H9 (cell line): ENCODE data around the gene POLG2. TPM values are rescaled to one million over a fixed set of nuclear protein-coding genes. Genes with fewer than 3 reads are reported as not detected.

Source experiments
- DNase-seq: peaks from one replicate; pipeline ENCODE4 v3.0.0-alpha.2; 2017
- H2AFZ ChIP-seq: one replicate; pipeline ENCODE4 v1.6.1; 2013; ENCODE audit warnings: mild to moderate bottlenecking, low read length, control low read depth, moderate library complexity
- H2AK5ac ChIP-seq: 2 replicates; pipeline ENCODE4 v1.6.1; 2013; ENCODE audit warnings: low read length, control low read depth, mixed read lengths; ENCODE audit not compliant: insufficient read length
- H2BK120ac ChIP-seq: one replicate; pipeline ENCODE4 v1.6.1; 2013; ENCODE audit warnings: low read depth, mild to moderate bottlenecking, low read length, control low read depth, inconsistent platforms; ENCODE audit not compliant: poor library complexity, severe bottlenecking
- H2BK12ac ChIP-seq: 2 replicates; pipeline ENCODE4 v1.6.1; 2013; ENCODE audit warnings: low read length, control low read depth, mixed read lengths, low read depth; ENCODE audit not compliant: insufficient read length
- H2BK15ac ChIP-seq: 2 replicates; pipeline ENCODE4 v1.6.1; 2013; ENCODE audit warnings: low read depth, low read length, control low read depth
- H2BK20ac ChIP-seq: one replicate; pipeline ENCODE4 v1.6.1; 2013; ENCODE audit warnings: low read depth, mild to moderate bottlenecking, low read length, control low read depth, inconsistent platforms; ENCODE audit not compliant: poor library complexity, severe bottlenecking
- H2BK5ac ChIP-seq: 2 replicates; pipeline ENCODE4 v1.6.1; 2013; ENCODE audit warnings: low read length, control low read depth, mixed read lengths; ENCODE audit not compliant: insufficient read length
- H3K14ac ChIP-seq: 2 replicates; pipeline ENCODE4 v1.6.1; 2013; ENCODE audit warnings: low read length, control low read depth; ENCODE audit not compliant: insufficient read depth
- H3K18ac ChIP-seq: 2 replicates; pipeline ENCODE4 v1.6.1; 2013; ENCODE audit warnings: low read depth, mild to moderate bottlenecking, mixed read lengths, low read length, control low read depth; ENCODE audit not compliant: insufficient read length
- H3K23ac ChIP-seq: 2 replicates; pipeline ENCODE4 v1.6.1; 2013; ENCODE audit warnings: low read length, control low read depth, mixed read lengths, low read depth; ENCODE audit not compliant: insufficient read length
- H3K23me2 ChIP-seq: 2 replicates; pipeline ENCODE4 v1.6.1; 2013; ENCODE audit warnings: low read depth, mild to moderate bottlenecking, mixed read lengths, low read length, control low read depth; ENCODE audit not compliant: insufficient read length, poor library complexity, severe bottlenecking
- H3K27ac ChIP-seq: 2 replicates; pipeline ENCODE4 v1.5.1; 2013; ENCODE audit warnings: low read length, control low read depth, mixed read lengths, low read depth; ENCODE audit not compliant: insufficient read length
- H3K27me3 ChIP-seq: 2 replicates; pipeline ENCODE4 v1.6.1; 2013; ENCODE audit warnings: low read length, control low read depth, inconsistent platforms; ENCODE audit not compliant: insufficient read depth
- H3K4ac ChIP-seq: 2 replicates; pipeline ENCODE4 v1.6.1; 2013; ENCODE audit warnings: low read depth, mild to moderate bottlenecking, control low read depth, inconsistent platforms, low read length, moderate library complexity
- H3K4me1 ChIP-seq: 2 replicates; pipeline ENCODE4 v1.6.1; 2013; ENCODE audit warnings: low read length, control low read depth, inconsistent platforms; ENCODE audit not compliant: insufficient read depth
- H3K4me2 ChIP-seq: 2 replicates; pipeline ENCODE4 v1.6.1; 2013; ENCODE audit warnings: low read length, control low read depth, mixed read lengths; ENCODE audit not compliant: insufficient read length, insufficient read depth
- H3K56ac ChIP-seq: 2 replicates; pipeline ENCODE4 v1.6.1; 2013; ENCODE audit warnings: low read depth, mild to moderate bottlenecking, mixed read lengths, low read length, control low read depth; ENCODE audit not compliant: insufficient read length
- H3K79me1 ChIP-seq: 2 replicates; pipeline ENCODE4 v1.6.1; 2013; ENCODE audit warnings: low read depth, mild to moderate bottlenecking, moderate library complexity, low read length, control low read depth, inconsistent platforms; ENCODE audit not compliant: insufficient read depth, poor library complexity, severe bottlenecking
- H3K79me2 ChIP-seq: 2 replicates; pipeline ENCODE4 v1.6.1; 2013; ENCODE audit warnings: low read length, control low read depth, inconsistent platforms; ENCODE audit not compliant: insufficient read depth
- H3K9ac ChIP-seq: 2 replicates; pipeline ENCODE4 v1.6.1; 2013; ENCODE audit warnings: low read length, control low read depth, mixed read lengths; ENCODE audit not compliant: insufficient read length; ENCODE audit errors: extremely low read depth
- H3K9me3 ChIP-seq: one replicate; pipeline ENCODE4 v1.6.1; 2013; ENCODE audit warnings: low read depth, low read length, inconsistent platforms; ENCODE audit not compliant: control insufficient read depth
- H3T11ph ChIP-seq: one replicate; pipeline ENCODE4 v1.6.1; 2013; ENCODE audit warnings: mild to moderate bottlenecking, low read length, control low read depth, inconsistent platforms
- H4K20me1 ChIP-seq: one replicate; pipeline ENCODE4 v1.6.1; 2013; ENCODE audit not compliant: control insufficient read depth, insufficient read length, insufficient read depth
- H4K5ac ChIP-seq: 2 replicates; pipeline ENCODE4 v1.6.1; 2013; ENCODE audit warnings: low read depth, mild to moderate bottlenecking, mixed read lengths, low read length, control low read depth; ENCODE audit not compliant: insufficient read length
- H4K8ac ChIP-seq: replicated peaks from 2 replicates; pipeline ENCODE4 v1.6.1; 2013; ENCODE audit warnings: low read length, control low read depth, mixed read lengths, low read depth; ENCODE audit not compliant: insufficient read length
- H4K91ac ChIP-seq: 2 replicates; pipeline ENCODE4 v1.6.1; 2013; ENCODE audit warnings: low read depth, mild to moderate bottlenecking, moderate library complexity, mixed read lengths, low read length, control low read depth; ENCODE audit not compliant: insufficient read length
- H3K27ac Mint-ChIP-seq, 3 experiments: 2 replicates in 2 of 3; 3 replicates in 1 of 3; pipeline ENCODE4 v1.8.0; 2020 to 2021; ENCODE audit warnings: mixed read lengths in 3 of 3, mild to moderate bottlenecking in 1 of 3, moderate library complexity in 1 of 3
- H3K27me3 Mint-ChIP-seq: 2 replicates; pipeline ENCODE4 v1.8.0; 2021; ENCODE audit warnings: low read depth, mild to moderate bottlenecking, moderate library complexity, mixed read lengths
- H3K36me3 Mint-ChIP-seq, 3 experiments: 2 replicates in 2 of 3; 3 replicates in 1 of 3; pipeline ENCODE4 v1.8.0; 2020 to 2021; ENCODE audit warnings: low read depth in 3 of 3, mixed read lengths in 3 of 3; ENCODE audit not compliant: insufficient read depth in 1 of 3
- H3K4me1 Mint-ChIP-seq, 2 experiments: 2 replicates each; pipeline ENCODE4 v1.8.0; 2020; ENCODE audit warnings: mixed read lengths in 2 of 2
- H3K4me3 Mint-ChIP-seq, 2 experiments: 2 replicates in 1 of 2; 3 replicates in 1 of 2; pipeline ENCODE4 v1.8.0; 2020 to 2021; ENCODE audit warnings: mild to moderate bottlenecking in 2 of 2, mixed read lengths in 2 of 2, moderate library complexity in 1 of 2
- H3K9me3 Mint-ChIP-seq, 2 experiments: 2 replicates in 1 of 2; 3 replicates in 1 of 2; pipeline ENCODE4 v1.8.0; 2020; ENCODE audit warnings: mild to moderate bottlenecking in 2 of 2, mixed read lengths in 2 of 2, moderate library complexity in 1 of 2
- WGBS: extraction: QIAGEN DNeasy Blood & Tissue Kit; methylation state at CpG from one replicate; pipeline ENCODE4 v1.1.7; 2013; ENCODE audit warnings: missing lambda C conversion rate, low lambda C conversion rate, mixed read lengths; ENCODE audit not compliant: insufficient read length; ENCODE audit errors: extremely low coverage; 5-methylcytosine and 5-hydroxymethylcytosine counted together
- total RNA-seq: library from RNA; stranded (reverse); gene quantifications from 2 replicates; pipeline ENCODE4 v1.2.1, GENCODE V29; 2021
- TF ChIP-seq, protein P1 (sequence below): fragments of 200-600 bp; sonication (generic); conservative IDR thresholded peaks from 3 replicates; pipeline ENCODE4 v1.8.0; 2021; ENCODE audit warnings: antibody characterized with exemption, mild to moderate bottlenecking

The POLG2 gene
- total RNA-seq, 1 experiment from 2014 or later: 35.5 TPM

DNA sequence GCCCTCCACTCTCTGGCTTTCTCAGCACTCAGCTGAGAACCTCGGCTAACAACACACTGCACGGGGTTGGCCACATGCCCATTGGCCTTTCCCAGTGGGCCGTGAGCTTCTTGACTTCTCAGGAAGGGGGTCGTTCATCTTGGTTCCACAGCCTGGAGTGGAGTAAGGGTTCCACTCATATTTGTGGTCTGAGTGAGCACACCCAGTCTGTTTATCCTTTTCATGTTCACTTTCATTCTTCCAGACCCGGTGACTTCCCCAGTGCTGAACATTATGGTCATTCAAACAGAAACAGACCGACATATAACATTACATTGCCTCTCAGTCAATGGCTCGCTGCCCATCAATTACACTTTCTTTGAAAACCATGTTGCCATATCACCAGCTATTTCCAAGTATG, 39.7 kb downstream of the POLG2 start:
- Mint-ChIP-seq H3K9me3 (no peaks in the 10 kb centered on the region), H3K4me1 (no peaks in the 10 kb centered on the region)
- no peak overlapping the region for H3K27ac ChIP-seq

More for the DNA sequence above, 39.7 kb downstream of the POLG2 start:
- H2AFZ ChIP-seq: no peak overlapping the region
- H4K20me1 ChIP-seq: no peaks in the 10 kb centered on the region
- no peak overlapping the region for H3K18ac ChIP-seq
- no peak overlapping the region for H3K4me2 ChIP-seq
- H2BK12ac ChIP-seq: no peak overlapping the region
- H3K4me1 ChIP-seq: no peaks in the 10 kb centered on the region
- Mint-ChIP-seq H3K27ac (no peak overlapping the region), H3K4me3 (no peak overlapping the region), H3K36me3 (no peaks in the 10 kb centered on the region; a peak in 1 of 7 replicates), H3K27me3 (no peaks in the 10 kb centered on the region; the same call in 1 of the 2 replicates)
- no peaks in the 10 kb centered on the region for H3K27me3 ChIP-seq
- H4K5ac ChIP-seq: no peak overlapping the region
- H2BK5ac ChIP-seq: no peak overlapping the region
- H3K9ac ChIP-seq: no peak overlapping the region
- H3K9me3 ChIP-seq: no peaks in the 10 kb centered on the region
- H4K91ac ChIP-seq: no peak overlapping the region
- H4K8ac ChIP-seq: no peak overlapping the region
- H2BK20ac ChIP-seq: no peak overlapping the region
- WGBS: no CpG with 5 or more reads among the region's 7 CpGs
- no peak overlapping the region for H3K4ac ChIP-seq
- no peak overlapping the region for H2BK120ac ChIP-seq
- H3K23me2 ChIP-seq: no peaks in the 10 kb centered on the region
- H3K23ac ChIP-seq: no peak overlapping the region
- H3K79me2 ChIP-seq: no peaks in the 10 kb centered on the region
- no peak overlapping the region for H2BK15ac ChIP-seq
- H3K56ac ChIP-seq: no peak overlapping the region
- TF ChIP-seq, protein P1, sequence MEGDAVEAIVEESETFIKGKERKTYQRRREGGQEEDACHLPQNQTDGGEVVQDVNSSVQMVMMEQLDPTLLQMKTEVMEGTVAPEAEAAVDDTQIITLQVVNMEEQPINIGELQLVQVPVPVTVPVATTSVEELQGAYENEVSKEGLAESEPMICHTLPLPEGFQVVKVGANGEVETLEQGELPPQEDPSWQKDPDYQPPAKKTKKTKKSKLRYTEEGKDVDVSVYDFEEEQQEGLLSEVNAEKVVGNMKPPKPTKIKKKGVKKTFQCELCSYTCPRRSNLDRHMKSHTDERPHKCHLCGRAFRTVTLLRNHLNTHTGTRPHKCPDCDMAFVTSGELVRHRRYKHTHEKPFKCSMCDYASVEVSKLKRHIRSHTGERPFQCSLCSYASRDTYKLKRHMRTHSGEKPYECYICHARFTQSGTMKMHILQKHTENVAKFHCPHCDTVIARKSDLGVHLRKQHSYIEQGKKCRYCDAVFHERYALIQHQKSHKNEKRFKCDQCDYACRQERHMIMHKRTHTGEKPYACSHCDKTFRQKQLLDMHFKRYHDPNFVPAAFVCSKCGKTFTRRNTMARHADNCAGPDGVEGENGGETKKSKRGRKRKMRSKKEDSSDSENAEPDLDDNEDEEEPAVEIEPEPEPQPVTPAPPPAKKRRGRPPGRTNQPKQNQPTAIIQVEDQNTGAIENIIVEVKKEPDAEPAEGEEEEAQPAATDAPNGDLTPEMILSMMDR: no peak
- H3K79me1 ChIP-seq: no peaks in the 10 kb centered on the region
- H3K14ac ChIP-seq: no peak overlapping the region
- DNase-seq: no peak
- H3T11ph ChIP-seq: no peak overlapping the region
- H2AK5ac ChIP-seq: no peak overlapping the region
